ENCODE measurements around the gene CDYL.

DNA sequence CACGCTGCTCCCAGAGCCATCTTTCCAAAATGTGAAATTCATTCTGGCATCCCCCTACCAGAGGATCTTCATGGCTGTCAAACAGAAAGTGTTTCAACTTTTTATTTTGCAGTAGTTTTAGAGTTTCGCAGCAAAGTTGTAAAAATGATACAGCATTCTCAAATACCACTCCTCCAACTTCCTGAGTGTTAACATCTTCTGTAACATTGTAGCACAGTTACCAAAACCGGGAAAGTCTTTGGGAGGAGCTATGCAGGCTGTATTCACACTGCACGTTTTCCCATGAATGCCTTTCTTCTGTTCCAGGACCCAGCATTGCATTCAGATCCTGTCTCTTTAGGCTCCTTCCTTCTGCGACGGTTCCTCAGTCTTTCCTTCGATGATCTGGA is 30.1 kb downstream of the CDYL start:
- TF ChIP-seq CTCF (conservative IDR thresholded peaks at IDR 0.05; ENCODE audit: low read depth, low read length) (no peak), MAFK (IDR thresholded peaks at IDR 0.05; ENCODE audit: low read depth, low read length) (no peak), POLR2A (IDR thresholded peaks at IDR 0.05; ENCODE audit: low read depth, low read length) (no peak), RAD21 (IDR thresholded peaks at IDR 0.05; ENCODE audit: low read length) (no peak), SMC3 (IDR thresholded peaks at IDR 0.05; ENCODE audit: low read depth, low read length) (no peak), MAZ (IDR thresholded peaks at IDR 0.05; ENCODE audit: borderline replicate concordance, low read depth, low read length) (no peak), CEBPB (IDR thresholded peaks at IDR 0.05; ENCODE audit: low read depth, low read length) (no peak)

All from IMR-90 (cell line).